ENCODE results near the gene TLCD5.

The TLCD5 gene

DNA sequence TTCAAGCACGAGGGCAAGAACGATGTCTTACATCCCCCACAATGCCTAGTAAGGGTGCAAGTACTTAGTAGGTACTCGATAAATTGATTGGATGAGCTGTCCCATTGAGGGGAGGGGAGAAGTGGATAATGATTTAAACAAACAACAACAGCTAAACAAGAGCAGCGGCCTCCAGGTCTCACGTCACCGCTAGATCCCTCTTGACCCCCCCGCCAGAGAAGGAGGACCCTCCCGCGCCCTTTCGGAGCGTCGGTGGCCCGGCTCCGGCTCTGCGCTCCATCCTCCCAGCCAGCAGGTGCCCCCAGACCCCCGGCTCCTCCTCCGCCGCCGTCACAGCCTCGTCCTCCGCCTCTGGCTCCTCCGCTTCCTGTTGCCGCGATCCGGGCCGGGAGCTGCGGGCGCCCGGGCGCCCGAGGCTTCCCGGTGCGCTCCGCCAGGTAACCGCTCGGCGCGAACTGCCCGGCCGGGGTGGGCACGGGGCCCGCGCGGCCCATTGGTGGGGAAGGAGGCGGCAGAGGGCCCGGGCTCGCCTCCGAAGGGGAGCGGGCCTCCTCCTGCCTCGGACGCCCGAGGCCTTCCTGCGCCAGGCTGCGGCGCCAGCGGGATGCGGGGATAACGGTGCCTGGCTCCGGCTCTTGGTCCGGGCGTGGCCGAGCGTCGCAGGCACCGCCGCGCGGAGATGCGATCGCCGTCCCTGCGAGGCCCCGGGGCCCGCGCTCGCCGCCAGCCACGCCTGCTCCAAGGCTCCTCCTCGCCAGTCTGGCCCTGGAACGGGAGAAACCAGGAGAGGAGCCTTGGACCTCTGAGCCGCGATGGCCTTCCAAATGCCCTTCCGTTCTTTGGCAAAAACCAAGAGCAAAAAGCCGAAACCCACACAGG is at the start of gene TLCD5:
TLCD5 (plus strand) TSS at position 368 of the 879 bp plus-strand sequence. CDS start 2,143 bp downstream, outside the sequence.
- Mint-ChIP-seq H3K9me3 (no peaks in the 10 kb centered on the region), H3K36me3 (ENCODE audit: low read depth) (no peaks in the 10 kb centered on the region), H3K4me1 (peaks cover 15% of the 10 kb centered on the region), H3K27me3 (peaks cover 64% of the 10 kb centered on the region), H3K4me3 (peak within 1 kb of the TSS; percentile 76), H3K27ac (no peak within 1 kb of the TSS)
- DNase-seq (peak; percentile 57), ATAC-seq (peak; percentile 66)

DNA sequence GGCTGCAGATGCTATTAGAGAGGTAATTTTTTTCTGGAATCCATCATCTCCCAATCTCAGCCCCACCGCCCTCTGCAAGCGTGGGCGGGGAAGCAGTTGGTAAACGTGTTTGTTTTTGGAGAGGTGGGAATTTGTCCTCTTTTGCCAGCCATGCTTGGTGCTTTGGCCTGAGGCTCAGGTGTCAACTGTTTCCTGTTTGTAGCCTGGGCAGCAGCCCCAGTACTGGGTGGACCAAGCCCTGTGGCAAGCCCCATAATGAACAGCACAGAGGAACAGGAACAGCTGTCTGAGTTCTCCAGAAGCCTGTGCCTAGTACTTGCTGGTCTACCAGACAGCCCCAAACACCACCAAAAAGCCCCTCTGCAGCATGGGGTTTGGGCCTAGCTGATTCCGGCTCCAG is 45.6 kb upstream of the TLCD5 start:
- no peak for DNase-seq
- Mint-ChIP-seq H3K4me3 (no peak overlapping the region), H3K27ac (no peak overlapping the region), H3K36me3 (ENCODE audit: low read depth) (no peaks in the 10 kb centered on the region), H3K27me3 (peaks cover 14% of the 10 kb centered on the region), H3K9me3 (no peaks in the 10 kb centered on the region), H3K4me1 (no peaks in the 10 kb centered on the region)
- ATAC-seq: no peak

DNA sequence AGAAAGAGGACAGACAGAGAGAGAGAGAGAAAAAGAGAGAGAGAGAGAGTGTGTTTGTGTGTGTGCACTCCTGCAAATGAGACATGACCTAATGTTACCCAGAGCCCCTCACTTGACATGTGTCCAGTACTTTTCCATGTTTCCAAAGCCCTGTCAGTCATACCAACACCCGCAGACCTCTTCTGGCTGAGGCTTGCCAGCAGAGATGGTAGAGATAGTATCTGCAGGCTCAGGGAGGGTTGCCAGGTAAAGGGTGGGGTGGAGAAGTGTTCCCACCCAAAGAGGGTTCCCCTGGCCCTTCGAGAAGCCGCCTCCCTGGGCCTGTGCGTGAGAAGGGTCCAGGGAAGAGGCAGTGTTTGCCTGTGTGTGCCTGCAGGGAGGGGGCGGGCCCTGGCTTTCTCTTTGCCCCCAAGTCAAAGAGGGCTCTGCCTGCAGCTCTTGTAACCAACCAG is 44.5 kb upstream of the TLCD5 start:
- H3K9me3 Mint-ChIP-seq: no peaks in the 10 kb centered on the region
- H3K27me3 Mint-ChIP-seq: peaks cover 8% of the 10 kb centered on the region
- no peak overlapping the region for H3K4me3 Mint-ChIP-seq
- H3K36me3 Mint-ChIP-seq (ENCODE audit: low read depth): no peaks in the 10 kb centered on the region
- ATAC-seq (no peak), DNase-seq (no peak)
- H3K4me1 Mint-ChIP-seq: no peaks in the 10 kb centered on the region
- no peak overlapping the region for H3K27ac Mint-ChIP-seq

DNA sequence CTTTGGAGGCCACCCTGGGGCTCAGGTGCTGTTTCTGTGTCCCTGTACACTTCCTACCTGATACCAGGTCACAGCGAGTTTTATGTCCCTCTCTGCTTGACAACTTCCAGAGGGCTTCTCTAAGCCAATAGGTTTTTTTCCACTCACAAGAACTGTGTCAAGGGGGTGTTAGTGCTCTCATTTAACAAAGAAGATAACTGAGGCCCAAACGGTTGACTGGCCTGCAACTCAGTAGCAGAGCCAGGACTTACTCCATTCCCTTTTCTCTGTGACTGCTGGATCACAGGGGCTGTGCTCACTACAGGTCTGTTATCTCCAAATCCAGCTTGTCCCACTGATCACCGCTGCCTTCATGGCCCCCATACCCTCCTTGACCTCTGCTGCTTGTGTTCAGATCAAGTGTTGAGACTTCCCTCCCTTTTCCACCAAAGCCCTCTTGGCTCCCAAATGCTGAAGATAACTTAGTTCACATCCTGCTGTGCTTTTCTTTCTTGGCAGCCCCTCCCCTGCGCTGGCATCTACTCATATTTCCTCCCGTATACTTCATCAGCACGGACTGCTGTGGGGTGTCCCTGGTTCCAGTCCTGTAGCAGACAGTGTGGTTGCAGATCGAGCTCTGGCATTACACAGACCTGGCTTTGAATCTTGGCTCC is 43.8 kb upstream of the TLCD5 start:
- H3K36me3 Mint-ChIP-seq (ENCODE audit: low read depth): no peaks in the 10 kb centered on the region
- H3K9me3 Mint-ChIP-seq: no peaks in the 10 kb centered on the region
- no peak for DNase-seq
- H3K27ac Mint-ChIP-seq: no peak overlapping the region
- H3K27me3 Mint-ChIP-seq: peaks cover 9% of the 10 kb centered on the region
- no peaks in the 10 kb centered on the region for H3K4me1 Mint-ChIP-seq
- no peak overlapping the region for H3K4me3 Mint-ChIP-seq
- no peak for ATAC-seq

DNA sequence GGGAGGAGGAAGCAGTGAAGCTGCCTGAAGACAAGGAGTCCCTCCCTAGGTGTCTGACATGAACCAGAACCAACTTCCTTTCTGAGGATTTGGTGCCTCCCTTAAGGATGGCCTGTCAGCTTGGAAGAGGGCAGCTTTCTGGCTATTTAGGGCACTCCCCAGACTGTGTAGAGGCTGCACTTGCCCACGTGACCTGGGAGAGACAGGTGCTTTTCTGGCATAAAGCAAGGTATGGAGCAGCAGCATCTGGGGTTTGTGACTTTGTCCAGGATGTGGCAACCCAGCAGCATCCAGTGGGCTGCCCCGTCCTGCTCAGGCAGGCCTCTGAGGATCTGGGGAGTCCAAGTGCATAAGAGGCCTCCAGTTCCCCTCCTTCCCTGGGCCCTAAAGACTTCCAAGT is 42.0 kb upstream of the TLCD5 start:
- Mint-ChIP-seq H3K4me1 (no peaks in the 10 kb centered on the region), H3K27me3 (peaks cover 18% of the 10 kb centered on the region), H3K36me3 (ENCODE audit: low read depth) (no peaks in the 10 kb centered on the region), H3K9me3 (no peaks in the 10 kb centered on the region), H3K4me3 (no peak overlapping the region), H3K27ac (no peak overlapping the region)
- no peak for DNase-seq
- no peak for ATAC-seq

DNA sequence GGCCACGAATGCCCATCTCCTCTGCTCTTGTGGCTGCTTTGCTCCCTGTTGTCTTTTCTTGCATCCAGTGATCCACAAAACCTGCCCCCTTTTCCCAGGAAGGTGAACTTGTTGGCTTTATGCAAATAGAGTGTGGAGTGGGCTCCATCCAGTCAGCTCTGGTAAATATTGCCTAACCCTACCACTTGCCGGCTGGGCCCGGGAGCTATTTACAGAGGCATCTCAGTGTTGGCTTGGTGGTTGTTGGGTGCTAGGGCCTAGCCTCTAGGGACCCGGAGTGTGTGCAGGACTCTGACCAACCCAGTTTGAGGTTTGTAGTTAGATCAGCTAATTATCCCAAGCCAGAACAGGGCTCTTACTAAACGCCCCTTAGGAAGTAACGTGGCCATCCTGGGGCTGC is 40.8 kb upstream of the TLCD5 start:
- Mint-ChIP-seq H3K36me3 (ENCODE audit: low read depth) (no peaks in the 10 kb centered on the region), H3K4me3 (no peak overlapping the region), H3K4me1 (no peaks in the 10 kb centered on the region), H3K27ac (no peak overlapping the region), H3K9me3 (no peaks in the 10 kb centered on the region), H3K27me3 (peaks cover 17% of the 10 kb centered on the region)
- ATAC-seq (no peak), DNase-seq (no peak)

DNA sequence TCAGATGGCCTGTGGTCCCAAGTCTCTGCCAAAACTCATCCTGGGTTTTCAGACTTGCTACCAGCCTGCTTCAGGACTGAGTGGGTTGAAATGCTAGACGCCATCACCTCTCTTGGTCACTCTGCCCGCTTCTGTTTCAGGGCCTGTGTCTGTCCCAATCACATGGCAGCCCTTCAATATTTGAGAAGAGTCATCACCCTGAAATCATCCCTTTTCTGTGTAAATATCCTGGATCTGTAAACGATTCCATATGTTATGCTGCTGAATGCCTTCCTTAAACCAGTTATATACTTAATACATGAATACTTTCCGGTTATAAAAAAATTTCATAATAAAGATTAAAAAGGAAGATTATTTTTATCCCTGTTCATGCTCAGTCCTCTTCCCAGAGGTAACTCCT is 39.8 kb upstream of the TLCD5 start:
- no peak for DNase-seq
- H3K27me3 Mint-ChIP-seq: peaks cover 24% of the 10 kb centered on the region
- no peaks in the 10 kb centered on the region for H3K4me1 Mint-ChIP-seq
- no peak for ATAC-seq
- no peaks in the 10 kb centered on the region for H3K9me3 Mint-ChIP-seq
- no peak overlapping the region for H3K4me3 Mint-ChIP-seq
- H3K27ac Mint-ChIP-seq: no peak overlapping the region
- no peaks in the 10 kb centered on the region for H3K36me3 Mint-ChIP-seq (ENCODE audit: low read depth)

DNA sequence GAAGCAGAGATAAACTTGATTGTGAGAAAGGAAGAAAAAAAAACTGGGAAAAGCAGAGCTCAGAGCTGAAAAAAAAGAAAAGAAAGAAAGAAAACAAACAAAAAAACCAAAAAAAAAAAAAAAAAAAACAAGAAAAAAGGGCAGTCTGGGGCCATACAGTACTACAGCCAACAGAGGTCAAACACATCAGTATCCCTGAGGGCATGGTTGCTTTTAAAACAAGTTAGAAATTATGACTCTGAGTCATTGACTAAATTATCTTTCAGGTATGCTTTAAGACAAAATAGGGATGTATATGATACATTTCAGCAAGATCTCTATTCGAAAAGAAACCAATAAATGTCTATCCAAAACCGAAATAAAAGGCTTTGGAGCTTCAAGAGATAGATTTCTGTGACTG is 37.1 kb upstream of the TLCD5 start:
- no peaks in the 10 kb centered on the region for H3K9me3 Mint-ChIP-seq
- H3K4me3 Mint-ChIP-seq: no peak overlapping the region
- DNase-seq: no peak
- no peak for ATAC-seq
- H3K4me1 Mint-ChIP-seq: no peaks in the 10 kb centered on the region
- H3K27me3 Mint-ChIP-seq: peaks cover 22% of the 10 kb centered on the region
- H3K27ac Mint-ChIP-seq: no peak overlapping the region
- H3K36me3 Mint-ChIP-seq (ENCODE audit: low read depth): no peaks in the 10 kb centered on the region

DNA sequence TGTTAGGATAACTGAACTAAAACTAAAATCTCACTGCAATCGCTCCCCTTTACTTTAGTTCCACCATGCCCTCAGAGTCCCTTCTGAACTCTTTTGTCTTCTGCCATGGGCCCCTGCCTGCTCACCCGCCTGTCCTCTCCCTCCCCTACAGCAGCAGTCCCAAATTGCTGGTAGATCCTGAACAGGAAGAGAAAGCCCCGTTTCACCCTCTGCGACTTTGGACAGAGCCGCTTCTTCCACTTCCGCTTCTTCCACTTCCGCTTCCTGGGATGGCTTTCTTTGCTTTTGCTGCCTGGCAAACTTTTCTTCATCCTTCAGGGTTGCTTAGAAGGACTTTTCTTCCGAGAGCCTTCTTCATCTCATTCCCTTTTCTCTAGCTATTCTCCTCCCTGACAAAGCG is 35.7 kb upstream of the TLCD5 start:
- H3K9me3 Mint-ChIP-seq: no peaks in the 10 kb centered on the region
- no peak overlapping the region for H3K27ac Mint-ChIP-seq
- peaks cover 35% of the 10 kb centered on the region for H3K27me3 Mint-ChIP-seq
- DNase-seq (no peak), ATAC-seq (no peak)
- H3K4me3 Mint-ChIP-seq: no peak overlapping the region
- H3K4me1 Mint-ChIP-seq: no peaks in the 10 kb centered on the region
- H3K36me3 Mint-ChIP-seq (ENCODE audit: low read depth): no peaks in the 10 kb centered on the region

DNA sequence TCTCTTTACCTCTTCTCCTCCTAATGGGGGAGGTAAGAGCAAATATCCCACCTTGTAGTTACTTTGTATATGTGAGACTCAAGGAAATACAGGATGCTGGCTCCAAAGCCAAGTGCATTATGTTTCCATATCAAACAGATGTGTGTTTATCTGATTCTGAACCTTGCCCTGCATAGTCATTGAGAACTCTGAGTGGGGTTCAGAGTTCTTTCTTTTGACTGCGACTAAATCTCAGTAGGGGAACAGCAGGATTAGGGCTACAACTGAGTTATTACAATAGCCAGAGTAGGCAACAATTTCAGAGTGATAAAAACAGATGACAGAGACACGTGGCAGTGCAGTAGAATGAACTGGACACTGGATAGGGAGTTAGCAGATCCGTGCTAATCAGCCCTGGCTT is 34.1 kb upstream of the TLCD5 start:
- DNase-seq (no peak), ATAC-seq (no peak)
- Mint-ChIP-seq H3K4me3 (no peak overlapping the region), H3K9me3 (no peaks in the 10 kb centered on the region), H3K36me3 (ENCODE audit: low read depth) (no peaks in the 10 kb centered on the region), H3K27me3 (peaks cover 43% of the 10 kb centered on the region), H3K4me1 (no peaks in the 10 kb centered on the region), H3K27ac (no peak overlapping the region)

DNA sequence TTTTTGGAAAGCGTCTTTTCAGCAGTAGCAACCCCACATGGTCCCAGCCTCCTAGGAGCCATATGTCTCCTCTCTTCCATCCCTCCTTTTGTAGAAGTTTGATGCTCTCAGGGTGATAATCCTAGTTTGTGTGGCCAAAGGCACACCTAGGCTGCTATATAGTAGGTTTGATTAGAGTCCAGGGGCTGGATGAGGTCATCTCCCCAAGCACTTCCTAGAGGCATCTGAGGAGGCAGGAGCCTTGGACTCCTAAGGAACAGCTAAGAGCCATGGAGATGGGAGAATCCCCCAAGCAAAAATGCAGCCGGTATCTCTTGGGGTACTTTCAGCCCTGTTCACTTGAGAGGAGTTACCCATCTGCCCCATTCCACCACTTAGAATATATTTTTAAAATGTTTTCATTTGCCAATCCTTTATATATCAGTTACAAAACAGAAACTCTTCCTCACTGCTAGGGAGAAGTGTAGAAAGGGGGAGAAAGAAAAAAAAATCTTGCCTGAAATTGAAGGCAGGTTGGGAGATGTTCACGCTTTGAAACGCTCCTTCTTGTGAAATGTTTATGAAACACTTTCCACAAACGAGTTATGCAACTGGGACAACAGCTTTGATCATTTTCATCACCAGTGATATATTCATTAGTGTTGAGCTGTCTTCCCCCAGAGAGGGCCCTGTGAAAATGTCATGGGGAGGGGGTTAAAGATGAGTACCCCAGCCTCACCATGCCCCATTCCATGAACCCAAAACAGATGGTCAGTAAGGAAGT is 31.9 kb upstream of the TLCD5 start:
- Mint-ChIP-seq H3K27ac (no peak overlapping the region), H3K27me3 (peaks cover 45% of the 10 kb centered on the region), H3K4me3 (no peak overlapping the region), H3K4me1 (no peaks in the 10 kb centered on the region), H3K36me3 (ENCODE audit: low read depth) (no peaks in the 10 kb centered on the region), H3K9me3 (no peaks in the 10 kb centered on the region)
- DNase-seq (no peak), ATAC-seq (no peak)

DNA sequence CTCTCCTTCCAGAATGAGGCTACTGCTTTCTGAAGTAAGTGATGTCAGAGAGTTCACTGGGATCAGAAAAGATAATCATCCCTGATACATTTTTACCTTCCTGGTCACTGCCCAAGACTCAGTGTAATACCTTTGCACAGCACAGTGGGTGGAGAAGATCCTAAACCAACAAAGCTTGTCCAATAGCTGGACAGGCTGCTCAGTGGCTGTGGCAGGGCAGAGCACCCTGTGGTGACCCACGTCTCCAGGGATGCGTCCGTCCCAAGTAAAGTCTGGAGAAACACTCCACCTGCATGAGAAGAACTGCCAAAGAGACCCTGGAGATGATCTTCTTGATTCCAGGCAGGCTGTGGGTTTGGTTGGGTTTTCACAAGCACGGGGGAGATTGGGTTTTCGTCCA is 31.0 kb upstream of the TLCD5 start:
- no peak overlapping the region for H3K4me3 Mint-ChIP-seq
- no peaks in the 10 kb centered on the region for H3K36me3 Mint-ChIP-seq (ENCODE audit: low read depth)
- peaks cover 46% of the 10 kb centered on the region for H3K27me3 Mint-ChIP-seq
- no peak for ATAC-seq
- no peaks in the 10 kb centered on the region for H3K9me3 Mint-ChIP-seq
- no peak overlapping the region for H3K27ac Mint-ChIP-seq
- no peak for DNase-seq
- no peaks in the 10 kb centered on the region for H3K4me1 Mint-ChIP-seq

DNA sequence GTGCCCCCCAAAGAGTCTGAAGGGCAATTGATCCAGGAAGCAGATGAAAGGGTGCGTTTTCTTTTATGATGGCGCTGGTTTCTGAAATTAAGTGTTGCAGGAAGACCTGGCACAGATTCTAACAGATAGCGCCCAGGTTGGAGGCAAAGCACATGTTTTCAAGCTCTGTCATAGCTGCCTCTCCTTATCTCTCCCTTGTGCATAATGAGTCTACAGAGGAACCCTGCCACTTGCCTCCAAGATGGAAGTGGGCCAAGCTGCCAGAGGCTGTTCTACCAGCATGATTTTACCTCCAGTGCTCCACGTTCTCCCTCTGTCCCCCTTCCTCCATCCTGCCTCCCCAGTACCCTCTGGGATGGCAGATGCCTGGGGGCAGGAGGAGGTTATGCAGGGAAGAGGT is 30.0 kb upstream of the TLCD5 start:
- H3K4me1 Mint-ChIP-seq: no peaks in the 10 kb centered on the region
- no peaks in the 10 kb centered on the region for H3K36me3 Mint-ChIP-seq (ENCODE audit: low read depth)
- no peak for DNase-seq
- H3K27ac Mint-ChIP-seq: no peak overlapping the region
- ATAC-seq: no peak
- no peak overlapping the region for H3K4me3 Mint-ChIP-seq
- H3K9me3 Mint-ChIP-seq: no peaks in the 10 kb centered on the region
- peaks cover 44% of the 10 kb centered on the region for H3K27me3 Mint-ChIP-seq

DNA sequence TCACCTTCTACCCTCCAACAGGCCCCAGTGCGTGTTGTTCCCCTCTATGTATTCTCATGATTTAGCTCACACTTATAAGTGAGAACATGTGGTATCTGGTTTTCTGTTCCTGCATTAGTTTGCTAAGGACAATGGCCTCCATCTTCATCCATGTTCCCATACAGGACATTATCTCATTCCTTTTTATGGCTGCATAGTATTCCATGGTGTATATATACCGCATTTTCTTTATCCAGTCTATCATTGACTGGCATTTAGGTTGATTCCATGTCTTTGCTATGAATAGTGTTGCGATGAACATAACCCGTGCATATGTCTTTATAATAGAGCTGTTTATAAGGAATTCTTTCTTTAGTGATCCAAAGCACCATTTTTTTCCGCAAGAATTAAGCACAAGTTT is 28.5 kb upstream of the TLCD5 start:
- no peak overlapping the region for H3K4me3 Mint-ChIP-seq
- peaks cover 45% of the 10 kb centered on the region for H3K27me3 Mint-ChIP-seq
- H3K4me1 Mint-ChIP-seq: no peaks in the 10 kb centered on the region
- H3K9me3 Mint-ChIP-seq: no peaks in the 10 kb centered on the region
- ATAC-seq (no peak), DNase-seq (no peak)
- no peak overlapping the region for H3K27ac Mint-ChIP-seq
- H3K36me3 Mint-ChIP-seq (ENCODE audit: low read depth): no peaks in the 10 kb centered on the region

DNA sequence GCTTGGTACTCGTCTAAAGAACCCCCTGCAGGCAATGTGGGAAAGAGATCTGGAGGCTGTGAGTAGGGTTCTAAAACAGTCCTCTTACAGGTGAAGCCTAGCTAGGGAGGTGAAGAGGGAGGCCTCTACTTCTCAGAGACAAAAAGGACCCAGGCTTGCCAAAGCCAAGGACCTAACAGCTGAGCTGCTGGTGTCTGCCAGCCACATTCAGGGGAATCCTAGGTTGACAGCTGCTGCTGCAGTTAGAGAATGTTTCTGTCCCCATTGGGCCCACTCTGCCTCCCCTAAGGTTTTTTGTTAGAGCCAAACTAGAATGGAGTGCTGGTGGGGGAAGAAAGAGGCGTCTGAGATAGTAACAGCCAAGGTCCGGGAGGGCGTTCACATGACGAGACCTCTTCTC is 26.6 kb upstream of the TLCD5 start:
- H3K27me3 Mint-ChIP-seq: peaks cover 51% of the 10 kb centered on the region
- H3K27ac Mint-ChIP-seq: no peak overlapping the region
- no peak for DNase-seq
- no peaks in the 10 kb centered on the region for H3K4me1 Mint-ChIP-seq
- no peak overlapping the region for H3K4me3 Mint-ChIP-seq
- no peak for ATAC-seq
- H3K36me3 Mint-ChIP-seq (ENCODE audit: low read depth): no peaks in the 10 kb centered on the region
- no peaks in the 10 kb centered on the region for H3K9me3 Mint-ChIP-seq
